Measurements from ENCODE around the gene B3GALT5. TPM values are rescaled to one million over a fixed set of nuclear protein-coding genes. Genes with fewer than 3 reads are reported as not detected.
A peak's percentile ranks its signal among the peaks of the same experiment; 100 is the strongest.
"Not testable (repeated sequence)": the region's sequence is repeated elsewhere in the genome, so short reads cannot be mapped to it uniquely, and the experiment has no call there.

Gene B3GALT5
- total RNA-seq (2014; rRNA removed; shearing (Covaris generic)) = 0.57 and 1.8 TPM in 2 replicates

GRCh38 chr21:39612233-39613040, at the start of gene B3GALT5:
TSS of gene B3GALT5 (plus strand) at chr21:39612940. CDS start at chr21:39660560, 47,620 bp downstream.
- DNase-seq (ENCODE audit: low read depth) = peak; percentile 74

GRCh38 chr21:39564200-39564599, 48.5 kb upstream of the B3GALT5 start:
- DNase-seq (ENCODE audit: low read depth) = no peak

GRCh38 chr21:39567180-39567972, 45.4 kb upstream of the B3GALT5 start:
- no peak for DNase-seq (ENCODE audit: low read depth)

GRCh38 chr21:39568361-39568760, 44.4 kb upstream of the B3GALT5 start:
- DNase-seq (ENCODE audit: low read depth) = peak; percentile 15

GRCh38 chr21:39575775-39576174, 37.0 kb upstream of the B3GALT5 start:
- DNase-seq (ENCODE audit: low read depth) = peak; percentile 44

- no peak for DNase-seq (ENCODE audit: low read depth)
Observed at GRCh38 chr21:39576518-39577128, 36.1 kb upstream of the B3GALT5 start.

GRCh38 chr21:39579734-39580332, 32.9 kb upstream of the B3GALT5 start:
- no peak for DNase-seq (ENCODE audit: low read depth)

GRCh38 chr21:39580744-39581143, 32.0 kb upstream of the B3GALT5 start:
- no peak for DNase-seq (ENCODE audit: low read depth)

- DNase-seq (ENCODE audit: low read depth) = no peak
Observed at GRCh38 chr21:39581414-39581813, 31.3 kb upstream of the B3GALT5 start.

GRCh38 chr21:39582749-39583148, 30.0 kb upstream of the B3GALT5 start:
- DNase-seq (ENCODE audit: low read depth) = no peak

- not testable (repeated sequence) for DNase-seq (ENCODE audit: low read depth)
Observed at GRCh38 chr21:39583586-39583985, 29.2 kb upstream of the B3GALT5 start.

- DNase-seq (ENCODE audit: low read depth) = no peak
Observed at GRCh38 chr21:39587376-39587775, 25.4 kb upstream of the B3GALT5 start.

- no peak for DNase-seq (ENCODE audit: low read depth)
Observed at GRCh38 chr21:39588884-39589283, 23.9 kb upstream of the B3GALT5 start.

- no peak for DNase-seq (ENCODE audit: low read depth)
Observed at GRCh38 chr21:39593522-39593921, 19.2 kb upstream of the B3GALT5 start.

GRCh38 chr21:39595465-39595864, 17.3 kb upstream of the B3GALT5 start:
- no peak for DNase-seq (ENCODE audit: low read depth)

- peak; percentile 26 for DNase-seq (ENCODE audit: low read depth)
Observed at GRCh38 chr21:39597595-39597994, 15.1 kb upstream of the B3GALT5 start.

GRCh38 chr21:39599191-39599970, 13.4 kb upstream of the B3GALT5 start:
- no peak for DNase-seq (ENCODE audit: low read depth)

GRCh38 chr21:39601187-39601928, 11.4 kb upstream of the B3GALT5 start:
- DNase-seq (ENCODE audit: low read depth) = peak; percentile 26

- DNase-seq (ENCODE audit: low read depth) = no peak
Observed at GRCh38 chr21:39602076-39602689, 10.6 kb upstream of the B3GALT5 start.

GRCh38 chr21:39602793-39603192, 9.9 kb upstream of the B3GALT5 start:
- no peak for DNase-seq (ENCODE audit: low read depth)
